ENCODE data around the gene EDN2.

- no peak for TF ChIP-seq CTCF (IDR thresholded peaks at IDR 0.05)
- TF ChIP-seq EZH2 (IDR thresholded peaks at IDR 0.05; ENCODE audit: borderline replicate concordance, insufficient read depth, low read depth, low read length, poor library complexity, severe bottlenecking), result no peak
These were observed 23.4 kb upstream of the EDN2 start for GRCh38 chr1:41507836-41508235.

Measured in B cell (primary cell).